Measurements from ENCODE around the gene GSG1L. TPM values are rescaled to one million over a fixed set of nuclear protein-coding genes. Genes with fewer than 3 reads are reported as not detected.

The GSG1L gene
- total and polyA plus RNA-seq, 4 donors, result 0.14 to 1.3 (median 0.24) TPM

- H3K4me1 ChIP-seq (ENCODE audit: control insufficient read depth in 5 of 5, insufficient read depth in 5 of 5, low read length in 5 of 5), result no peaks in the 10 kb centered on the region
- peaks cover 0 to 37% (median 20%) of the 10 kb centered on the region in 4 donors for H3K36me3 ChIP-seq (ENCODE audit: control insufficient read depth in 4 of 4, insufficient read depth in 4 of 4, low read length in 4 of 4)
- H3K27me3 ChIP-seq (ENCODE audit: control insufficient read depth in 3 of 3, insufficient read depth in 3 of 3, low read length in 2 of 3), result no peaks in the 10 kb centered on the region
- H3K27ac ChIP-seq (ENCODE audit: low read depth in 1 of 2, low read length in 1 of 2), result no peak overlapping the region
- no peak for ATAC-seq (ENCODE audit: insufficient read depth, low FRiP score)
- no peak for TF ChIP-seq CTCF (IDR thresholded peaks at IDR 0.05; ENCODE audit: control extremely low read depth, extremely low read depth)
- H3K9ac ChIP-seq (ENCODE audit: insufficient read depth in 1 of 2, low read length in 2 of 2), result no peak overlapping the region
- H3K4me3 ChIP-seq, result no peak overlapping the region
- 97 to 98% methylated on average over 3 of the region's 3 CpGs for WGBS, 2 donors
- DNase-seq, result no peak
- H3K9me3 ChIP-seq (ENCODE audit: control insufficient read depth in 4 of 4, insufficient read depth in 3 of 4, low read length in 3 of 4), result no peaks in the 10 kb centered on the region
Measured at GRCh38 chr16:27764427-27764826, 299.1 kb downstream of the GSG1L start.

GRCh38 chr16:27762441-27762840, 301.1 kb downstream of the GSG1L start:
- no peaks in the 10 kb centered on the region for H3K27me3 ChIP-seq (ENCODE audit: control insufficient read depth in 3 of 3, insufficient read depth in 3 of 3, low read length in 2 of 3)
- WGBS, 2 donors, result 97% methylated on average over 3 of the region's 3 CpGs
- no peak overlapping the region for H3K9ac ChIP-seq (ENCODE audit: insufficient read depth in 1 of 2, low read length in 2 of 2)
- H3K4me3 ChIP-seq, result no peak overlapping the region
- ATAC-seq (ENCODE audit: insufficient read depth, low FRiP score) (no peak), DNase-seq (no peak)
- H3K27ac ChIP-seq (ENCODE audit: low read depth in 1 of 2, low read length in 1 of 2), result no peak overlapping the region
- no peaks in the 10 kb centered on the region for H3K9me3 ChIP-seq (ENCODE audit: control insufficient read depth in 4 of 4, insufficient read depth in 3 of 4, low read length in 3 of 4)
- H3K4me1 ChIP-seq (ENCODE audit: control insufficient read depth in 5 of 5, insufficient read depth in 5 of 5, low read length in 5 of 5), result no peaks in the 10 kb centered on the region
- no peak for TF ChIP-seq CTCF (IDR thresholded peaks at IDR 0.05; ENCODE audit: control extremely low read depth, extremely low read depth)
- peaks cover 0 to 33% (median 20%) of the 10 kb centered on the region in 4 donors for H3K36me3 ChIP-seq (ENCODE audit: control insufficient read depth in 4 of 4, insufficient read depth in 4 of 4, low read length in 4 of 4)

- TF ChIP-seq CTCF (IDR thresholded peaks at IDR 0.05; ENCODE audit: control extremely low read depth, extremely low read depth), result no peak
- DNase-seq (no peak), ATAC-seq (ENCODE audit: insufficient read depth, low FRiP score) (no peak)
- Histone ChIP-seq H3K9ac (ENCODE audit: insufficient read depth in 1 of 2, low read length in 2 of 2) (no peak overlapping the region), H3K27me3 (ENCODE audit: control insufficient read depth in 3 of 3, insufficient read depth in 3 of 3, low read length in 2 of 3) (no peaks in the 10 kb centered on the region), H3K9me3 (ENCODE audit: control insufficient read depth in 4 of 4, insufficient read depth in 3 of 4, low read length in 3 of 4) (no peaks in the 10 kb centered on the region), H3K27ac (ENCODE audit: low read depth in 1 of 2, low read length in 1 of 2) (no peak overlapping the region), H3K4me1 (ENCODE audit: control insufficient read depth in 5 of 5, insufficient read depth in 5 of 5, low read length in 5 of 5) (no peaks in the 10 kb centered on the region), H3K4me3 (no peak overlapping the region), H3K36me3 (ENCODE audit: control insufficient read depth in 4 of 4, insufficient read depth in 4 of 4, low read length in 4 of 4) (peaks cover 0 to 28% (median 19%) of the 10 kb centered on the region in 4 donors)
- 73 to 83% methylated on average over 7 of the region's 7 CpGs for WGBS, 2 donors
Measured at GRCh38 chr16:27761816-27762215, 301.7 kb downstream of the GSG1L start.

GRCh38 chr16:27760789-27761176, 302.7 kb downstream of the GSG1L start:
- H3K27me3 ChIP-seq (ENCODE audit: control insufficient read depth in 3 of 3, insufficient read depth in 3 of 3, low read length in 2 of 3), result no peaks in the 10 kb centered on the region
- ATAC-seq (ENCODE audit: insufficient read depth, low FRiP score), result no peak
- H3K4me1 ChIP-seq (ENCODE audit: control insufficient read depth in 5 of 5, insufficient read depth in 5 of 5, low read length in 5 of 5), result peaks cover 0 to 4% (median 0%) of the 10 kb centered on the region in 5 donors
- 93 to 97% methylated on average over 4 of the region's 4 CpGs for WGBS, 2 donors
- no peak overlapping the region for H3K4me3 ChIP-seq
- no peak overlapping the region for H3K9ac ChIP-seq (ENCODE audit: insufficient read depth in 1 of 2, low read length in 2 of 2)
- TF ChIP-seq CTCF (IDR thresholded peaks at IDR 0.05; ENCODE audit: control extremely low read depth, extremely low read depth), result no peak
- DNase-seq, result no peak
- no peak overlapping the region for H3K27ac ChIP-seq (ENCODE audit: low read depth in 1 of 2, low read length in 1 of 2)
- H3K36me3 ChIP-seq (ENCODE audit: control insufficient read depth in 4 of 4, insufficient read depth in 4 of 4, low read length in 4 of 4), result peaks cover 0 to 23% (median 18%) of the 10 kb centered on the region in 4 donors
- no peaks in the 10 kb centered on the region for H3K9me3 ChIP-seq (ENCODE audit: control insufficient read depth in 4 of 4, insufficient read depth in 3 of 4, low read length in 3 of 4)
